Adrenal gland (tissue), 5 donors: ENCODE results near the gene DYDC1.

Experiments
- POLR2A ChIP-seq, 2 donors: fragments of 450-650 bp; IDR thresholded peaks; one replicate each; pipeline ENCODE4 v1.6.1; 2017; ENCODE audit warnings: antibody characterized with exemption in 2 of 2, mild to moderate bottlenecking in 2 of 2, moderate library complexity in 1 of 2
- TF ChIP-seq, protein P1 (sequence below), 6 experiments: fragments of 450-650 bp in 4 of 6; fragments of 200-600 bp in 2 of 6; sonication (generic) in 1 of 6; IDR thresholded peaks; 1 replicate in 5 of 6; 2 replicates in 1 of 6; pipeline versions ENCODE4 v1.5.1 to v1.8.0; 2016 to 2021; ENCODE audit warnings: antibody characterized with exemption in 6 of 6, mild to moderate bottlenecking in 2 of 6, moderate library complexity in 1 of 6
- donor health status: DM: no; HTN: no; CAD: no.

DNA sequence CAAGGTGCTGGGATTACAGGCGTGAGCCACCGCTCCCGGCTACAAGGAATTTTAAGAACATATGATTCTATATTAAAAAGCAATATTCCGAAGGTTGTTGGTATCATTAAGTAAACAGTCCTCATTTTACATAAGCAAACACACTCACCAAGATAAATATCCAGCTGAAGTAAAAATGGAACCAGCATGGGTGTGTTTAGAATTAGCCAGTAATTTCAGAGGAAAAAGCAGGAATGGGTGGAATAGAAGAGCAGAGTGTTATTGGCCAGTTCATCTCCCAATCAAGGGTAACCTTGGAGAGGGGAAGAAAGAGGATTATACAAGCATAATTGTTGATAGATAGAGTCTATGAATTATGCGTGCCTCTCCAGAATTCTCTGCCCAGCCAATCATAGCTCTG is 35.4 kb downstream of the DYDC1 start:
- TF ChIP-seq, protein P1, sequence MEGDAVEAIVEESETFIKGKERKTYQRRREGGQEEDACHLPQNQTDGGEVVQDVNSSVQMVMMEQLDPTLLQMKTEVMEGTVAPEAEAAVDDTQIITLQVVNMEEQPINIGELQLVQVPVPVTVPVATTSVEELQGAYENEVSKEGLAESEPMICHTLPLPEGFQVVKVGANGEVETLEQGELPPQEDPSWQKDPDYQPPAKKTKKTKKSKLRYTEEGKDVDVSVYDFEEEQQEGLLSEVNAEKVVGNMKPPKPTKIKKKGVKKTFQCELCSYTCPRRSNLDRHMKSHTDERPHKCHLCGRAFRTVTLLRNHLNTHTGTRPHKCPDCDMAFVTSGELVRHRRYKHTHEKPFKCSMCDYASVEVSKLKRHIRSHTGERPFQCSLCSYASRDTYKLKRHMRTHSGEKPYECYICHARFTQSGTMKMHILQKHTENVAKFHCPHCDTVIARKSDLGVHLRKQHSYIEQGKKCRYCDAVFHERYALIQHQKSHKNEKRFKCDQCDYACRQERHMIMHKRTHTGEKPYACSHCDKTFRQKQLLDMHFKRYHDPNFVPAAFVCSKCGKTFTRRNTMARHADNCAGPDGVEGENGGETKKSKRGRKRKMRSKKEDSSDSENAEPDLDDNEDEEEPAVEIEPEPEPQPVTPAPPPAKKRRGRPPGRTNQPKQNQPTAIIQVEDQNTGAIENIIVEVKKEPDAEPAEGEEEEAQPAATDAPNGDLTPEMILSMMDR (IDR thresholded peaks at IDR 0.05), result no peak
- no peak for TF ChIP-seq POLR2A (IDR thresholded peaks at IDR 0.05)
